IMR-90 (cell line): ENCODE data around the gene CCNB1.

ENCODE experiments used
- BHLHE40 ChIP-seq: fragments of 150-350 bp; IDR thresholded peaks from 2 replicates; pipeline ENCODE4 v1.6.1; 2016; ENCODE audit warnings: mild to moderate bottlenecking, low read depth, low read length
- CTCF ChIP-seq: conservative IDR thresholded peaks from 2 replicates; pipeline ENCODE4 v1.5.1; 2012; ENCODE audit warnings: mild to moderate bottlenecking, low read depth, low read length, improper control_type of control experiment
- SMC3 ChIP-seq: fragments of 150-350 bp; IDR thresholded peaks from 2 replicates; pipeline ENCODE4 v1.6.1; 2016; ENCODE audit warnings: low read depth, mild to moderate bottlenecking, antibody characterized with exemption, low read length, moderate library complexity

GRCh38 chr5:69137807-69138206 lies 29.1 kb upstream of the CCNB1 start:
- no peak for TF ChIP-seq SMC3
- no peak for TF ChIP-seq CTCF
- TF ChIP-seq BHLHE40: no peak
